Neural cell (in vitro differentiated cells): ENCODE data around the gene ACVRL1.

Experiments
- CTCF ChIP-seq: fragments of 450-650 bp; IDR thresholded peaks from 2 replicates; pipeline ENCODE4 v1.5.1; 2014; ENCODE audit warnings: antibody characterized with exemption, mild to moderate bottlenecking, moderate library complexity; ENCODE audit not compliant: poor library complexity, severe bottlenecking
- EP300 ChIP-seq: fragments of 450-650 bp; conservative IDR thresholded peaks from 2 replicates; pipeline ENCODE4 v1.6.1; 2014; ENCODE audit warnings: antibody characterized with exemption, mild to moderate bottlenecking, moderate library complexity; ENCODE audit not compliant: poor library complexity, severe bottlenecking
- EZH2 ChIP-seq: fragments of 200-600, 300-800 bp; shearing (Covaris generic), sonication (generic); IDR thresholded peaks from 2 replicates; pipeline ENCODE4 v1.6.1; 2014; ENCODE audit warnings: antibody characterized with exemption, low read length, borderline replicate concordance, mild to moderate bottlenecking; ENCODE audit not compliant: insufficient read depth, poor library complexity, severe bottlenecking
- MXI1 ChIP-seq: fragments of 450-650 bp; conservative IDR thresholded peaks from 2 replicates; pipeline ENCODE4 v1.6.1; 2014; ENCODE audit warnings: antibody characterized with exemption, mild to moderate bottlenecking; ENCODE audit not compliant: poor library complexity, severe bottlenecking
- POLR2AphosphoS5 ChIP-seq: IDR thresholded peaks from 2 replicates; pipeline ENCODE4 v1.6.1; 2012
- SMC3 ChIP-seq: fragments of 450-650 bp; conservative IDR thresholded peaks from 2 replicates; pipeline ENCODE4 v1.6.1; 2014; ENCODE audit warnings: antibody characterized with exemption, mild to moderate bottlenecking, moderate library complexity; ENCODE audit not compliant: poor library complexity

GRCh38 chr12:51874000-51874399 lies 33.3 kb upstream of the ACVRL1 start:
- TF ChIP-seq CTCF, result no peak
- TF ChIP-seq POLR2AphosphoS5, result no peak
- TF ChIP-seq EZH2, result no peak
- no peak for TF ChIP-seq EP300
- no peak for TF ChIP-seq SMC3
- no peak for TF ChIP-seq MXI1
